ENCODE results near the gene CWC25. TPM values are rescaled to one million over a fixed set of nuclear protein-coding genes. Genes with fewer than 3 reads are reported as not detected.

The CWC25 gene
- total RNA-seq, 1 experiment from 2014 or later = 14.1 TPM

DNA sequence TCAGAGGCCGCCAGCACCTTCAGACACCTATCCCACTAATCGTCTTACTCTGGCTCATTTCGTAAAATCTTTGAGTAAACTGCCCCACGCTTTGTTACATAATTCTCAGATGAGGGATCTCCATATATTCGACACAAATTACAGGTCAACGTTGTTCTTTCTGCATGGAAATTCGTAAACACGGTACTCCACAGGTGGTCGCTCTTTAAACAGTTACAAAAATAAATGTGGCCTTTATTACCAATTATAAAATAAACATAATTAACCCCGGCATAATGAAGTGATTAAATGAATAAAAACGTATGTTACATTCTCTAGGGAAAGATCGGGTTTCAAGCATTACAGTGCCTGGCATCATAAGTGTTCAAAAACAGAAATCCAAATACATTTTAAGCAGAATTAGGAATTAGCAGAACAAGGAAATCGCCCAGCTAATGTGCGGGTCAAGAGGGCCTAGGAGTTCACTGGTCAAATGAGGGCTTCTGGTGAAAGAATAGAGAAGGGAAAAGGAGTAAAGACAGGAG, 24.8 kb downstream of the CWC25 start:
- no peak for DNase-seq (ENCODE audit: low spot score)
- no peaks in the 10 kb centered on the region for H3K9me3 ChIP-seq (ENCODE audit: low read depth, low read length, poor library complexity, severe bottlenecking)
- no peaks in the 10 kb centered on the region for H3K27me3 ChIP-seq (replicated peaks; ENCODE audit: insufficient read depth, low read depth, low read length, poor library complexity)
- no peaks in the 10 kb centered on the region for H3K4me1 ChIP-seq (ENCODE audit: insufficient read depth, low read length, poor library complexity, severe bottlenecking)
- BruUV-seq (replicated peaks) = no TSS peak
- peak overlapping the region; percentile 97 for H3K27ac ChIP-seq (ENCODE audit: low read depth, low read length, poor library complexity, severe bottlenecking)
- H3K36me3 ChIP-seq (ENCODE audit: insufficient read depth, low read length, poor library complexity, severe bottlenecking) = no peaks in the 10 kb centered on the region
- ChIA-PET POLR2A (ENCODE audit: low non-redundant PET) (no interaction called here), CTCF (no interaction called here)
- TF ChIP-seq, protein P1, sequence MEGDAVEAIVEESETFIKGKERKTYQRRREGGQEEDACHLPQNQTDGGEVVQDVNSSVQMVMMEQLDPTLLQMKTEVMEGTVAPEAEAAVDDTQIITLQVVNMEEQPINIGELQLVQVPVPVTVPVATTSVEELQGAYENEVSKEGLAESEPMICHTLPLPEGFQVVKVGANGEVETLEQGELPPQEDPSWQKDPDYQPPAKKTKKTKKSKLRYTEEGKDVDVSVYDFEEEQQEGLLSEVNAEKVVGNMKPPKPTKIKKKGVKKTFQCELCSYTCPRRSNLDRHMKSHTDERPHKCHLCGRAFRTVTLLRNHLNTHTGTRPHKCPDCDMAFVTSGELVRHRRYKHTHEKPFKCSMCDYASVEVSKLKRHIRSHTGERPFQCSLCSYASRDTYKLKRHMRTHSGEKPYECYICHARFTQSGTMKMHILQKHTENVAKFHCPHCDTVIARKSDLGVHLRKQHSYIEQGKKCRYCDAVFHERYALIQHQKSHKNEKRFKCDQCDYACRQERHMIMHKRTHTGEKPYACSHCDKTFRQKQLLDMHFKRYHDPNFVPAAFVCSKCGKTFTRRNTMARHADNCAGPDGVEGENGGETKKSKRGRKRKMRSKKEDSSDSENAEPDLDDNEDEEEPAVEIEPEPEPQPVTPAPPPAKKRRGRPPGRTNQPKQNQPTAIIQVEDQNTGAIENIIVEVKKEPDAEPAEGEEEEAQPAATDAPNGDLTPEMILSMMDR (conservative IDR thresholded peaks at IDR 0.05; ENCODE audit: low read depth, low read length) = no peak
- no peak for TF ChIP-seq EZH2 (IDR thresholded peaks at IDR 0.05; ENCODE audit: borderline replicate concordance, low read depth, low read length, poor library complexity, severe bottlenecking)
- H3K4me3 ChIP-seq (ENCODE audit: low read depth, low read length, poor library complexity, severe bottlenecking) = peak overlapping the region; percentile 69
- intact Hi-C loops (cut with micrococcal nuclease; ENCODE audit: unreplicated experiment) = no loop called here

DNA sequence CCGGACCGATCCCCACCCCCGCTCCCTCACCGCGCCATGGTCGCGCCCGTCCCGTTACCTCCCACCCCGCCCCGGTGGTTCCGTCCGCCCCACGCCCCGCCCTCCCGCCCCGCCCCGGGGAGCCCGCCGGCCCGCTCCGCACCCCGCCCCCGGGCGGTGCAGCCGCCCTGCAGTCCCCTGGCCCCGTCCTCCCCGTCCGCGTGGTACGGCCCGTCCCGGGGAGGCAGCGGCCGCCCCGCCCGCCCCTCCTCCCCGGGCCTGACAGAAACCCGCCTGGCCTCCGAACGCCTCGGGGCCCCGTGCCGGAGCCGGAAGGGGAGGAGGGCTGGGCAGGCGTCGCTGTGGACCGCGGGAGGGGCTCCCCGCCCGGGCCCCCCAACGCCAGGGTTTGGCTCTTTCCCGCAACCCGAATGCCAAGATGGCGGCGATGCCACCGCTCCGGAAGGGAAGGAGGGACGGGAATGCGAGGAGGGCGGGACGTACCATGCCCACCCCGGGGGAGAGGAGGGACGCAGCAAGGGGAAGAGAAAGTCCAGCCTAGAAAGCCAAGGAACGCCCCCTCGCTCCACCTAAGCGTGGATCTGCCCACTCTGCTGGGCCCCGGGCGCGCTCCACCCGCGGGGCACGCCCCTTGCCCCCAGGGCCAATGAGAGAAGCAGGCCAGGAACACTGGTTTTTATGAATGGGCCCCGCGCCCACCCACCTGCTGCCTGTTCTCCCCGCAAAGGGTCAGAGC, 25.5 kb downstream of the CWC25 start, which contains the start of gene PIP4K2B:
Gene PIP4K2B, minus strand, starts transcription at position 56 of the 736 bp plus-strand sequence. CDS start 132 bp downstream, outside the sequence.
- Histone ChIP-seq H3K4me3 (ENCODE audit: low read depth, low read length, poor library complexity, severe bottlenecking) (peak within 1 kb of the TSS; percentile 69), H3K27me3 (replicated peaks; ENCODE audit: insufficient read depth, low read depth, low read length, poor library complexity) (no peaks in the 10 kb centered on the region), H3K36me3 (ENCODE audit: insufficient read depth, low read length, poor library complexity, severe bottlenecking) (no peaks in the 10 kb centered on the region), H3K9me3 (ENCODE audit: low read depth, low read length, poor library complexity, severe bottlenecking) (no peaks in the 10 kb centered on the region), H3K4me1 (ENCODE audit: insufficient read depth, low read length, poor library complexity, severe bottlenecking) (no peaks in the 10 kb centered on the region), H3K27ac (ENCODE audit: low read depth, low read length, poor library complexity, severe bottlenecking) (peak within 1 kb of the TSS; percentile 97)
- no TSS peak for BruUV-seq (replicated peaks)
- intact Hi-C loops (cut with micrococcal nuclease; ENCODE audit: unreplicated experiment) = no loop called here
- peak; percentile 96 for DNase-seq (ENCODE audit: low spot score)
- ChIA-PET CTCF (no interaction called here), POLR2A (ENCODE audit: low non-redundant PET) (interaction anchor here (0.6 kb wide), 1 partner anchor 400 kb away, joined by 3 read pairs; the partner anchor contains the start of gene RPL19)
- no peak for TF ChIP-seq EZH2 (IDR thresholded peaks at IDR 0.05; ENCODE audit: borderline replicate concordance, low read depth, low read length, poor library complexity, severe bottlenecking)
- TF ChIP-seq, protein P1 (conservative IDR thresholded peaks at IDR 0.05; ENCODE audit: low read depth, low read length) = no peak

DNA sequence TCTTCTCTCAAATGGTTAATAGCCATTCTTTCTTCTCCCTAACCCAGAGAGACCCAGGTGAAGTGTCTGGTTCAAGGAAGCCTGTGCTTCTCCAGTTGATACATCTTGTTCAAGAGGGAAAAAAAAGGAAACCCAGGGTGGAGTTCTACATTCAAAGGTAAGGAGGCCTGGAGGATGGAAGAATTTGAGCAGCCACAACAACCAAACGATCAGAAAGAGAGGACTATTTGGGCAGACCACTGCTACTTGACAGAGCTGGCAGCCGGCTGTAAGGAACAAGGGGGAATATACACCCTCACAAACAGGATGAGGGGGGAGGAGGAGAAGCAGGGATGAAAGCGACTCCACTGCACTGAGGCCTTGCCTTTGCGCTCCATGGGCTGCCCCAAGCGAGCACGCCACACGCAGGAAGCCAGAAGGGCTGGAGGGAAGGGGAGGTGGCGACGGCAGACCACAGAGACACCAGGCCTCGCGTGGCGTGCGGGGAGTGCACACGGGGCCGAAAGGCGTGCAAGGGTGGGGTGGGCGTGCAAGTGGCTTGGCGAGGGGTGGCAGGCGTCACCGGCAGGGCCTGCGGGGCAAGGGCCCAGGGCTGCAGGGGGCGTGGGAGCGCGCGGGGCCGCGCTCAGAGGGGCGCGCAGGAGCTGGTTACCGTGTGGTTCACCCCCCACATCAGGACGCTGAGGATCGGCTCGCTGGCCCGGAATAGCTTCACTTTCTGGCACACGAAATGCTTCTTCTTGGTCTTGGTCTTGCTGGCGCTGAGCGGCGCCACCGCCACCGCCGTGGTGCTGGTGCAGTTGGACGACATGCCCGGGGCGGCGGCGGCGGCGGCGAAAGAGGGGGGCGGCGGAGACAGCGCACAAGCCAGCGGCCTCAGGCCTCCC, 26.3 kb downstream of the CWC25 start:
- peak; percentile 19 for DNase-seq (ENCODE audit: low spot score)
- Histone ChIP-seq H3K4me1 (ENCODE audit: insufficient read depth, low read length, poor library complexity, severe bottlenecking) (no peaks in the 10 kb centered on the region), H3K4me3 (ENCODE audit: low read depth, low read length, poor library complexity, severe bottlenecking) (peak overlapping the region; percentile 69), H3K27ac (ENCODE audit: low read depth, low read length, poor library complexity, severe bottlenecking) (peak overlapping the region; percentile 78), H3K27me3 (replicated peaks; ENCODE audit: insufficient read depth, low read depth, low read length, poor library complexity) (no peaks in the 10 kb centered on the region), H3K36me3 (ENCODE audit: insufficient read depth, low read length, poor library complexity, severe bottlenecking) (no peaks in the 10 kb centered on the region), H3K9me3 (ENCODE audit: low read depth, low read length, poor library complexity, severe bottlenecking) (no peaks in the 10 kb centered on the region)
- TF ChIP-seq EZH2 (IDR thresholded peaks at IDR 0.05; ENCODE audit: borderline replicate concordance, low read depth, low read length, poor library complexity, severe bottlenecking) = no peak
- TF ChIP-seq, protein P1 (conservative IDR thresholded peaks at IDR 0.05; ENCODE audit: low read depth, low read length) = no peak
- no TSS peak for BruUV-seq (replicated peaks)
- ChIA-PET CTCF (interaction anchor here (0.6 kb wide), 1 partner anchor 351 kb away, joined by 3 read pairs; no protein-coding TSS in a partner anchor), POLR2A (ENCODE audit: low non-redundant PET) (interaction anchor here (0.6 kb wide), 2 partner anchors 401 to 1013 kb away, joined by 3 read pairs; partner anchors contain the start of gene RPL19)
- intact Hi-C loops (cut with micrococcal nuclease; ENCODE audit: unreplicated experiment) = no loop called here
